Endometrium (tissue), 2 donors: Measurements from ENCODE around the gene POPDC2.

Experiments
- FAIRE-seq: peaks from 2 replicates; lab custom pipeline; 2012; peaks lifted over from hg19 to GRCh38; lab: Jason Lieb, UNC
- donor health status: control.
- donor health status: control.

The POPDC2 gene

GRCh38 chr3:119669906-119670570 lies 9.6 kb upstream of the POPDC2 start:
- no peak for FAIRE-seq

GRCh38 chr3:119665954-119666559 lies 5.7 kb upstream of the POPDC2 start:
- FAIRE-seq = no peak

DNA sequence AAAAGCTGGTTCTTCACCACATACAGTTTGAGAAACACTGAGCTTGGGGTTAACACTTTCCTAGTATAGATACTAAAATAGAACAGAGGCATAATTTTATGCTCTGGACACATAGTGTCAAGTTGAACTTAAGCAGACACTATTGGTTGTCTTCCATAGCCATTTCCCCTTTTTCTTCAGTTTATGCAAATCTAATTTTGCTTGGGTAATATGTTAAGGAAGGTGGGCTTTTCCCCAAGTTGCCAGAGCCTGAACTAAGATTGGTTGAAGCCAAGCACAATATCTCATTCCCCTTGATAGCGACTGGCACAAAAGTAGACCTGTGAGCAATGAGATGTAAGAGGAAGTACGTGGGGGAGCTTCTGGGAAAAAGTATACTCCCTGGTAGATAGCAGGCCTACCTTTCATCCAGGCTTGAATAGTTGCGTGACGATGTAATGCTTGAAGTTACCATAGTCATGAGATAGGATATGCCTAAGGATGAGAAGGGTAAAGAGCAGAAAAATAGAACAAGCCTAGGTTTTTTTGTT lies 4.5 kb upstream of the POPDC2 start:
- no peak for FAIRE-seq

GRCh38 chr3:119664370-119664769 lies 4.0 kb upstream of the POPDC2 start:
- no peak for FAIRE-seq

DNA sequence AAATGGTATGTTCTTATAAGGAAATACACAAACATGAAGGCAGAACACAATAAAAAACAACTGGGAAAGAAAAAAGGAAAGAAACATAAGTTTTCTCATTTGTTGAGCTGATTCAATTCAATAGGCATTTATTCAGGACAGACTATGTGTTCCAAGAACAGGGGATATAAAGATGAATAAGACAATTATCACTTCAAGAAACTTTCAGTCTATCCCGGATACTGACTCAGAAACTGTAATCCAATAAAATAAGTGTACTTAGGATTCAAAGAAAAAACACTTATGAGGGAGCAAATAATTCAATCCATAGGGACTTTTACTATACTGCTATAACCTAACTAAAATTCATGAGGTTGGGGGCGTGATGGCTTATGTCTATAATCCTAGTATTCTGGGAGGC lies 3.5 kb upstream of the POPDC2 start:
- FAIRE-seq = no peak

DNA sequence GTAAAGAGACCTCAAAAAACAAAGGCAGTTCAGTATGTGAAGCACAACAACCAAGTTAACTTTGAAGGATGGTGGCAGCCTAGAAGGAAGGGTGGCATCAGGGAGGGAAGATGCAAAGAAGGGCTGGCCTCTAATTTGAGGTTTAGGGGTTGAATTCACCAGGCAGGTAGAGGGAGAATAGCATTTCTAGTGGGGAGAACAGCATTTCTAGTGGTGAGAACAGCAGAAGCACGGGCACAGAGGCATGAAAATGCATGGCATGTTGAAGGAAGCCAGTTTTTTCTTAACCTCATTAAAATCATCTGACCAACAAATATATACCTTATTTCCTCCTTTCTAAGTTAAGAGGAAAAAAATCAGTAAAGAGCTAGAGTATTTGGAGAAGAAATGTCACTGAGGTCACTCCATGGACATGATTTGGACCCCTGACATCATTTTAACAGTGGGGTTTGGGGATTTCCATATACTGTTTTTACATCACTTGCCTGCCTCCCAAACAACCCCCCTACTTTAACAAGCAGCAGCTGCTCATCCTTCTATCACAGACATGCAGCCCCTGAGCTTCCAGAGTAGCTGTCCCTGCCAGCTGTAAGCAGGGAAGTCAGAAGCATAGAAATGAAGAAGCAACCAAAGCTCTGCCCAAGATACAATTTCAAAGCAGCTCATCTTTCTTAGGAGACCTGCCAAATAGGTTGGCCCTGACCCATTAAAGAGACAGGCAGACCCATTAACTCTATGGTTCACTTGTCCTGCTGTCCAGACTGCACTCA lies 2.4 kb upstream of the POPDC2 start:
- no peak for FAIRE-seq

DNA sequence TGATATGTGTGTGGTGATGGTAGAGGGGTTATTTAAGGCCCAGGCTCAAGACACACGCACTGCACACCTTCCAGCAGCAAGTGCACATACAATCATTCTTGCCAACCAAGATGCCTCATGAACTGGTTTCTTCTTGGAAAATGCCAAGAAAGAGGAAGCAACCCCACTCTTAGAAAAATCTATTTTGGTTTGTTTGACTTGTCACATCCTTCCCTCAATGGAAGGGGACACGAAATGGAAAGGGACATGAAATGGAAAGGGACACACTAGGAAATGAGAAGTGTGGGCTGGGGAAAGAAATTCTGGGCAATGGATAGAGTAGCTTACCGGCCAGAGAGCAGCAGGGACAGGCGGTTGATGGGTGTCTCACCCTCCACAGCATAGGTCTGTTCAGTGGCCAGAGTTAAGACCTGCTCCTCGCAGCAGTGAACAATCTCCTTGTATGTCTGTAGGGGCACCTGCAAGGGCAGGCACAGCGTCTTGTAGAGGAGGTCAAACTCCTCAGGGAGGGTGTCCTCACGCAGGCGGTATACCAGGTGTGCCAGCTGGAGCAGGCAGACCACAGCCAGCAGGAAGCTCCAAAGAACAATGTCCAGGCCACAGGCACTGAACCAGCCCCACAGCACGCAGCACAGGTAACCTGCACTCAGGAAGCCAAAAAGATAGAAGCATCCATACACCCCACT lies 640 bp downstream of the POPDC2 start:
- FAIRE-seq = no peak

DNA sequence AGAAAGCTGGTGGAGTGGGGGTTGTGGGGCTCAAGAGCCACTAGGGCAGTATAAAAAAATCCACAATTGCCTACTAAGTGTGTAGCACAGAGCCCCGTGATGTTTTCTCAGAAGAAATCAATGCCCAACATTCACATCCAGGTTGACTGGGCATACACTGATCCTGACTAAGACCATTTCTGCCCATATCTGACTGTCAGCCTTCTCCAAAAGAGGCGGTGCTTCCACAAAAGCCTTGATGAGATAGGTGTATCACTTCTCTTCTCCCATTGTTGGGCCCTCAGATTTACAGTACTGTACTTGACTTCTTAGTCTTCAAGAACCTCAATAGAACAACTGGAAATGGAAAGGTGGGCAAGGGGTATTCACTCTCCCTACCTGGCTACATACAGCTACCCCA lies 1.4 kb downstream of the POPDC2 start:
- FAIRE-seq = no peak

GRCh38 chr3:119657887-119658702 lies 2.3 kb downstream of the POPDC2 start:
- FAIRE-seq = no peak

DNA sequence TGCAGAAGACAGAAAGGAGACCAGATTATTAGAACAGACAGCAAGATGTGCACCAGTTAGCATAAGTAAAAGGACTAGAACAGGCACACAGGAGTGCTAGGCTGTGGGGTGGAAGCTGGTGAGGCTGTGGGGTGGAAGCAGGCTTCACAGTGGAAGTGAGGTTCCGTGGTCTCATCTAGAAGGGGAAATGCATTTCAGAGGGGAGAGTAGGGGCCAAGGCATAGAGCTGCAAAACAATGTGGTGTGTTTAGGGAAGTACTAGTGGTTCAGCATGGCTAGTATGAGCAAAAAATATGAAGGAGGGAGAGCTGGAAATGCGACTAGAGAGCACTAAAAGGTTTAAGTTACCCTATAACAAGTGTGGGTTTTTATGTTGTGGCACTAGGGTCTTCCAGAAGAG lies 6.5 kb downstream of the POPDC2 start:
- FAIRE-seq = no peak

DNA sequence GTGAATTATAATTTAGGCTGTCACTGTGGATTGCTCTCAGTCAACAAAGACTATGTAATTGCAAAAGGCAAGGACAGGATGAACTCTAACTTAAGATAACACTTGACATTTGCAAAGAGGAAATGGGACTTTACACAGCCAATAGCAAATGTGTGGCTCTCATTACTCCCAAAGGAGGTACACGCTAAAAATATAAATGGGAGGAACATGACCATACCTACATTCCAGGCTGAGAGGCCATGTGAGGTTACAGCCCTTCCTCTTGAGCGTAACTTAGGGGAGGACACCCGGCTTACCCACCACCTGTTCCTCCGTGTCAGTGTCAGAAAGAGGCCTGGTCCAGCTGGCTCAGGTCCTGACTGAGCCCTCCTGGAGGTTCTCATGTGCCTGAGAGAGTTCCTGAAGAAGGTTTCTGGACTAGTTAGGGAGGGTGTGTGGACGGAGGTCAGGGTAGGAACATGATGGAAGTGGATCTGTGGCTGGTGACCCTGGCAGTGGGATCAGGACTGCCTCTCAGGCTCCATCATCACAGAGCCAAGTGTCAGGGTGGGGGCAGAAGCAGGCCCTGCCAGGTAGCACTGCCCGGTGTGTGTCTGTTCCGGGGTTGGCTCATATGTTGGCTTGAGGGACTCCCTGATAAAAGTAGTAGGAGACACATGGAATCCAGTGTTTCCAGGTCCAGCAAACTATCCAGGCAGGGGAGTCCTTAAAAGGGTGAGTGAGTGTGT lies 7.9 kb downstream of the POPDC2 start:
- FAIRE-seq = no peak

DNA sequence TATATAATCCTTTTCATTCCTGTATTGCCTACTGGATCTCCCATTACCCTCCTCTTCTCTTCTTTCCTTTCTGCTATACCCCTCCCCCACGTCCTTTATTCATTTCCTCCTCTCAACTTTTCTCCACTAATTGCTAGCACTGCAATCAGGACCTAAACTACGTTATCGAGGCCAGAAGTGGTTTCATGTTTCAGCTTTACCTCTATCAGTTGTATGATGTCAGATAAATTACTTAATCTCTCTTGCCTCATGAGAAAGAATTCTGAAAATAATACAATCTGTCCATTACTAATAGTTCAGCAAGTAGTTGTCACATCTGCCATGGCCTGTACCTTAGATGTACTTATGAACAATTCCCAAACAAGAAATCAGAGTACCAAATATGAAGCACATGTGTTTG lies 10.6 kb downstream of the POPDC2 start:
- FAIRE-seq = no peak

DNA sequence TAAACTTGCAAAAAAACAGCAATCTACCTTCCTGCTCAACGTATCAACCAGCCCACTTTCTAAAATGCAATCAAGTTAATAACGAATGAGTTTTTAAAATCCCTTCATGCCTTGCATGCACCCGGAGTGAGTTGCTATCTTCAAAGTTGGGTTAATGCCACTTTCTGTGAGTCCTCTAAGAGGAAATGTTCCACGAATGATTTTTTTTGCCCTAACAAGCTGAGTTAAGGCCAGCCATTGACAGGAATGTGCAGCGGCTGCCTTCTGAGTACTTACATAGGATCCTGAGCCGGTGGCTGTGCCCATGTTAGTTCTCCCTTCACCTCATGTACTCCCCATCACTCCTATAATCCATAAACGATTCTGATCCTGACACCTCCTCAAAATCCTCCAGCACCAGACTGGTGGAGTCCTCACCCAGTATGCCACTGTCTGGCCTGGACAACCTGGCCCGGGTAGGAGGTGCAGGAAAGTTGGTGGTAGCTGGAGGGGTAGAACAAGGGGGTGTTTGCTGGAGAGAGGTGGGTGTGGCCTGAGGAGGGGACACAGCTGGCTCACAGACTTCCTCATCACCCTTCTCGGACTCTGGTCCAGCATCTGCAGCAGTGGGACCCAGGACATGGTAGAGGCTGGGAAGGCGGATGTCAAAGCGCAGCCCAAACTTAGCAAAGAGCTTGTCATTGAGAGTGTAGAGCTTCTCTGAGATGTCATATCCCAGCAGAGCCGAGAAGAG lies 12.4 kb downstream of the POPDC2 start:
- FAIRE-seq = no peak

- FAIRE-seq = no peak
Measured at GRCh38 chr3:119647171-119647570, 13.2 kb downstream of the POPDC2 start.

- FAIRE-seq = no peak
Measured at GRCh38 chr3:119645813-119646212, 14.6 kb downstream of the POPDC2 start.

GRCh38 chr3:119644481-119644880 lies 15.9 kb downstream of the POPDC2 start:
- FAIRE-seq = no peak

- no peak for FAIRE-seq
Measured at GRCh38 chr3:119643528-119643927, 16.9 kb downstream of the POPDC2 start.

DNA sequence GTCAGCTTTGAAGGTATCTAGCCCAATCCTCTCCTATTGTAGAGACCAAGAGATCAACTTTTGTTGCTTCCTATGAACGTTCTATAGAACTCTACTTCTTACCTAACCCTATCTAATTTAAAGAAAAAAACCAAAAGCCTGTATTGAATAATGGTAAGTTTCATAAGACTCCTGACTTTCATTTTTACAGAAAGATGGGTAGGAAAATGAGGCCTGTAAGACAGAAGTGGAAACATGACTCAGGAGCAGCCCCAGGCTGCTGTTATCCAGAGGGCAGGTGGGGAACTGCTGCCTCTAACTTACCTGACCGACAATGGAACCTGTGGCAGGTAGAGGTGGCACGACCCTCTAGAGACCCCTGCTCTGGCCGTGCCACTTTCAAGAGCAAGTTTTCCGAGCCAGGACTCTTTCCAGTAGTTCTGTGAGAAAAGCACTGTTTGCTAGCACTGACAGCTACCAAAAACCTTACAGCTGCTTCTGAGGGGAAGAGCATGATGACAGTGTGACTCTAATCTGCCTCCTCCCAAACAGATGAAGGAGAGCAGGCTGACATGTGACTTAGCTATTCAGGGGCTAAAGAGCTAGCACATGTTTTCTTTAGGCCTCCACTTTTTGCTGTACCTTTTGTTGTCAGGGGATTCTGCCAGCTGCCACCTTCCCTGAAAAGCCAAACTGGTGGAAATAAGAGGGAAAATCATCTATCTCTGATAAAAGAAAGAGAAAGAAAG lies 17.5 kb downstream of the POPDC2 start:
- FAIRE-seq = no peak

GRCh38 chr3:119641416-119641815 lies 19.0 kb downstream of the POPDC2 start:
- no peak for FAIRE-seq
